IPS-15b (cell line): ENCODE data around the gene FLT3LG.
A peak's percentile ranks its signal among the peaks of the same experiment; 100 is the strongest.

Experiments
- H3K27me3 ChIP-seq: one replicate; pipeline ENCODE4 v1.6.1; 2013; ENCODE audit warnings: low read length; ENCODE audit not compliant: control insufficient read depth, insufficient read depth
- H3K36me3 ChIP-seq: one replicate; pipeline ENCODE4 v1.6.1; 2013; ENCODE audit warnings: low read length; ENCODE audit not compliant: control insufficient read depth, insufficient read depth
- H3K4me1 ChIP-seq: one replicate; pipeline ENCODE4 v1.6.1; 2013; ENCODE audit warnings: mild to moderate bottlenecking, low read length; ENCODE audit not compliant: control insufficient read depth, insufficient read depth
- H3K4me3 ChIP-seq: one replicate; pipeline ENCODE4 v1.5.1; 2013; ENCODE audit warnings: low read depth, low read length
- H3K9ac ChIP-seq: one replicate; pipeline ENCODE4 v1.6.1; 2013; ENCODE audit warnings: low read depth, mild to moderate bottlenecking, low read length
- H3K9me3 ChIP-seq: one replicate; pipeline ENCODE4 v1.6.1; 2013; ENCODE audit warnings: mild to moderate bottlenecking, low read length; ENCODE audit not compliant: control insufficient read depth, insufficient read depth

The FLT3LG gene

DNA sequence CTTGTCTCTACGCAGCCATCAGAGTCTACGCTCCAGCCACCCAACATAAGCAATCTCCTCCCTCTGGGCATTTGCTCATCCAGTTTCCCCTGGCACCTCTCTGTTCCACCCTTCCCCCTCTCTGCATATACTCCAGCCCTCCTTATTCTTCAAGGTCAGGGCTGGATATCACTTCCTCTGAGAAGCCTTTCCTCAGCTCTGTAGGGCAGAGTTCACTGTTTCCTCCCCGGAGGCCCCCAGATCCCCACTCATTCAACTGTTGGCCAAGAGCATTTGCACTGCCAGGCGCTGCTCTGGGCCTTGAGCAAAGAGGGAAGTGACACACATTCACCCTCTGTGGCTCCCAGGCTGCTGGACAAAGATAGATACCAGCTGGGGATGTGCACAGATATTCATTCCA lies 41.8 kb downstream of the FLT3LG start:
- no peaks in the 10 kb centered on the region for H3K9me3 ChIP-seq
- peaks cover 2% of the 10 kb centered on the region for H3K4me1 ChIP-seq
- no peaks in the 10 kb centered on the region for H3K27me3 ChIP-seq
- peaks cover 6% of the 10 kb centered on the region for H3K36me3 ChIP-seq
- H3K9ac ChIP-seq = no peak overlapping the region
- no peak overlapping the region for H3K4me3 ChIP-seq

DNA sequence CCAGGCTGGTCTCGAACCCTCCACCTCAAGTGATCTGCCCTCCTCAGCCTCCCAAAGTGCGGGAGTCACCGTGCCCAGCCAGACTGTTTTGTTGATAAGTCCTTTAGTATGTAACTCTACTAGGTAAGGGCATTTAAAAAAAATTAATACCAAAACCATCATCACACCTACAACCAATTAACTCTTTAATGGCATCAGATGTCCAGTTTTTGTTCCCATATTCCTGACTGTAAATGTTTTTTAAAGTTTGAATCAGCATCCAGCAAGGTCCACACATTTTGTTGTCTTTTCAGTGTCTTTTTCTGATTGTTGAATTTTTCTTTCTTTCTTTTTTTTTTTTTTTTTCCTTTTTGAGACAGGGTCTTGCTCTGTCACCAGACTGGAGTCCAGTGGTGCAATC lies 44.0 kb downstream of the FLT3LG start:
- no peak overlapping the region for H3K4me3 ChIP-seq
- no peaks in the 10 kb centered on the region for H3K9me3 ChIP-seq
- no peak overlapping the region for H3K9ac ChIP-seq
- no peaks in the 10 kb centered on the region for H3K4me1 ChIP-seq
- peaks cover 8% of the 10 kb centered on the region for H3K36me3 ChIP-seq
- H3K27me3 ChIP-seq = no peaks in the 10 kb centered on the region

DNA sequence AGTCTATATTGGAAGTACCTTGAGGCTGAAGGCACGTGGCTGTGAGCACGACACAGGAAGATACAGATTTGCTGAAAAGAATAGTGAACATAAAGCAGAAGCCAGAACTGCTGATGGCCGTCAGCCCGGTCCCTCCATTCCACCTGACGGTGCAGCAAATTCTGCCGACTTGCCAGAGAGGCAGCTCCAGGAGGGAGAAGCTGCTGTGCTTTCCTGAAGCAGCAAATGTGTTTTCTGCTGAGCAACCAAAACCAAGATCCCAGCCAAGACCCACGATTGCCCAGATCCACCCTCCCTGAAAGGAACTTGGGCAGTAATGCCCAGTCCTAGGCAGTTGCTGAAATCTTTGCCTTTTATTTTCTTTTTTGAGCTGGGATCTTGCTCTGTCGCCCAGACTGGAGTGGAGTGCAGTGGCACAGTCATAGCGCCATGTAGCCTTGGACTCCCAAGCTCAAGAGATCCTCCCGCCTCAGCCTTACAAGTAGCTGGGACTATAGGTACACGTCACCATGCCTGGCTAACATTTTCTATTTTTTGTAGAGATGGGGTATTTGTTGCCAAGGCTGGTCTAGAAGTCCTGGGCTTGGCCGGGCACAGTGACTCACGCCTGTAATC lies 46.8 kb downstream of the FLT3LG start:
- Histone ChIP-seq H3K4me3 (no peak overlapping the region), H3K27me3 (no peaks in the 10 kb centered on the region), H3K9ac (no peak overlapping the region), H3K36me3 (peaks cover 16% of the 10 kb centered on the region), H3K4me1 (no peaks in the 10 kb centered on the region), H3K9me3 (no peaks in the 10 kb centered on the region)

DNA sequence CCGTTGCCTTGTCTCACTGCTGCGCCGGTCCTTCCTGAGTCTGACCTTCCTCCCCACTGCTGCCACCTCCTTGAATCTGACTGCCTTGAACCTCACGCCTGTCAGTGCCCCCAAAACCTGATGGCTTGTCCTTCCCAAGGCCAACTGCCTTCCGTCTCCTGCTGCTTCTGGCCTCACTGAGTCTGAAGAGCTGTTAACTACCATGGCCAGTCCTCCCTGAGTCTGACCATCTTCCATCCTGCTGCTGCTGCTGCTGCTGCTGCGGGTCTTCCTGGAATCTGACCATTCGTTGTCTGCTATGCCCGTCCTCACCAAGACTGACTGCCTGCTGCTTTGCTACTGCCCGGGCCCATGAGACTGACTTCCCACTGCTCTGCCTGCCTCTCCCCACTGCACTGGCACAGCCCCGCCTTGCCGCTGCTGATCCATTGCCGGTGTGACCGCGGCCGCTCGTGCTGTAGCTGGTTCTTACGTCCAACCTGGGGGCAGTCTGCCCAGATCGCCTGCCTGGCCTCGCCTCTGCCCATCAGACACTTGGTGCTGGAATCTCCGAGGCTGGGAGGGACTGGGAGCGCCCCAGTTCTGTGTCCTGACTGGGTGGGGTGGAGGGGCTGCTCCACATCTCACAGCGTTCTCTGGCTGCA lies 50.9 kb downstream of the FLT3LG start:
- no peaks in the 10 kb centered on the region for H3K4me1 ChIP-seq
- no peak overlapping the region for H3K4me3 ChIP-seq
- H3K36me3 ChIP-seq = peaks cover 22% of the 10 kb centered on the region
- H3K27me3 ChIP-seq = no peaks in the 10 kb centered on the region
- no peak overlapping the region for H3K9ac ChIP-seq
- no peaks in the 10 kb centered on the region for H3K9me3 ChIP-seq

DNA sequence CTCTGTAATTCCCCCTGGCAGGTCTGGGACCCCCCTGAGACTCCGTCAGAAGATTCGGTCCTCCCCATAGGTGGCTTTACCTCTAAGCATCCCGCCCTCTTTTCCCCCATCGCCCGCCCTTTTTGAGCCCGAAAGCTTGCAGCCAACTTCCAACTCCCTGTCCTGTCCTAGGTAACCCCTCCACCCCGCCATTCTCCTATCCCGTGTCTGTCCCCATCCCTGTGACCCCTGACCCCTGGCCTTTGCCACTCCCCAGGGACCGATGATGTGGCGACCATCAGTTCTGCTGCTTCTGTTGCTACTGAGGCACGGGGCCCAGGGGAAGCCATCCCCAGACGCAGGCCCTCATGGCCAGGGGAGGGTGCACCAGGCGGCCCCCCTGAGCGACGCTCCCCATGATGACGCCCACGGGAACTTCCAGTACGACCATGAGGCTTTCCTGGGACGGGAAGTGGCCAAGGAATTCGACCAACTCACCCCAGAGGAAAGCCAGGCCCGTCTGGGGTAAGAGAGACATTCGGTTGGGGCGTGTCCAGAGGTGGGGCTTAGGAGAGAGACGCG lies 54.3 kb downstream of the FLT3LG start:
- no peaks in the 10 kb centered on the region for H3K27me3 ChIP-seq
- peaks cover 20% of the 10 kb centered on the region for H3K36me3 ChIP-seq
- peak overlapping the region; percentile 88 for H3K4me3 ChIP-seq
- H3K4me1 ChIP-seq = no peaks in the 10 kb centered on the region
- H3K9me3 ChIP-seq = no peaks in the 10 kb centered on the region
- H3K9ac ChIP-seq = peak overlapping the region; percentile 47

DNA sequence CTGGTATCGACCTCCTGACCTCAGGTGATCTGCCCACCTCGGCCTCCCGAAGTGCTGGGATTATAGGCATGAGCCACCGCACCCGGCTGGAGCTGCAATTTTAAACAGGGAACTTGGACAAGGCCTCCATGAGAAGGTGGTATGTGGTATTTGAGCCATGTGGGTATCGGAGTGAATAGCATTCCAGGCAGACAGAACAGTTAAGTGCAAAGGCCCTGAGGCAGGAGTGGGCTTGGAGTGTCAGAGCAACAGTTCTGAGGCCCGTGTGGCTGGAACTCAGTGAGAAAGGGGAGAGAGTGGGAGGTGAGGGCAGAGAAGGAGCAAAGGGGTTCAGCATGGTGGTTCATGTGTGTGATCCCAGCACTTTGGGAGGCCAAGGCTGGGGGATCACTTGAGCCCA lies 56.7 kb downstream of the FLT3LG start:
- peaks cover 4% of the 10 kb centered on the region for H3K4me1 ChIP-seq
- no peaks in the 10 kb centered on the region for H3K9me3 ChIP-seq
- no peak overlapping the region for H3K9ac ChIP-seq
- H3K27me3 ChIP-seq = no peaks in the 10 kb centered on the region
- no peak overlapping the region for H3K4me3 ChIP-seq
- H3K36me3 ChIP-seq = peaks cover 6% of the 10 kb centered on the region

DNA sequence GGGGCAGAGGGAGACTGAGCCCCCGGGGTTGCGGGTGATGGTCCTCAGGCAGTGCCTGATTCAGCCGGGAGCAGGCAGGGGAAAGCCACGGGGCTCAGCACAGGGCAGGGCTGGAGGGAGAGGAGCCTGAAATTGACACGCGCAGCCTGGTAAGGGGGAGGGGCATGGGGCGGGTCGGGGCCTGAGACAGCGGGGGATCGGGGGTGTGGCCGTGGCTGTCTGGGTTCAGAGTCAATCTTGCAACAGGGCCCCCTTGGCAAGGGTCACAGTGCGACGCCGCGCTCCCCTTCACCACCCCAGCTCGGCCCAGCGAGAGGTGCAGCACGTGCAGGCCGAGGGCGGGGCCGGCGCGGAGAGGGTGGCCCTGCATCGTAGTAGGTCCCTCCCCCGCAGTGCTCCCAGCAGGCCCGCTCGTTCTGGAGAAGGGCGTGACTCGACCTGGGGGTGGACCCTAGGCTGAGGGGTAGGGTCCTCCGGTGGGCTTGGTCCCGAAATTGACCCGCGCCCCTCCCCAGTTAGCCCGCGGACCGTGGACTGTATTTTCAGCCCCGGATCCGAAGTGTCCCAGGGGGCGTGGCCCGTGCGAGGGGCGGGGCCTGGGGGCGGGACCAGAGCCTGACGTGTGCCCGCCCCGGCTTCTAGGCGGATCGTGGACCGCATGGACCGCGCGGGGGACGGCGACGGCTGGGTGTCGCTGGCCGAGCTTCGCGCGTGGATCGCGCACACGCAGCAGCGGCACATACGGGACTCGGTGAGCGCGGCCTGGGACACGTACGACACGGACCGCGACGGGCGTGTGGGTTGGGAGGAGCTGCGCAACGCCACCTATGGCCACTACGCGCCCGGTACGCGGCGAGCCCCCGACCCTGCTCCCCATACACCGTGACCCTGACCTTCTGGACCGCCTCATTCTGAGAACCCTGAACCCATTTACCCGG lies 59.8 kb downstream of the FLT3LG start:
- Histone ChIP-seq H3K9me3 (no peaks in the 10 kb centered on the region), H3K4me1 (peaks cover 4% of the 10 kb centered on the region), H3K27me3 (no peaks in the 10 kb centered on the region), H3K4me3 (peak overlapping the region; percentile 79), H3K36me3 (peaks cover 5% of the 10 kb centered on the region), H3K9ac (no peak overlapping the region)

DNA sequence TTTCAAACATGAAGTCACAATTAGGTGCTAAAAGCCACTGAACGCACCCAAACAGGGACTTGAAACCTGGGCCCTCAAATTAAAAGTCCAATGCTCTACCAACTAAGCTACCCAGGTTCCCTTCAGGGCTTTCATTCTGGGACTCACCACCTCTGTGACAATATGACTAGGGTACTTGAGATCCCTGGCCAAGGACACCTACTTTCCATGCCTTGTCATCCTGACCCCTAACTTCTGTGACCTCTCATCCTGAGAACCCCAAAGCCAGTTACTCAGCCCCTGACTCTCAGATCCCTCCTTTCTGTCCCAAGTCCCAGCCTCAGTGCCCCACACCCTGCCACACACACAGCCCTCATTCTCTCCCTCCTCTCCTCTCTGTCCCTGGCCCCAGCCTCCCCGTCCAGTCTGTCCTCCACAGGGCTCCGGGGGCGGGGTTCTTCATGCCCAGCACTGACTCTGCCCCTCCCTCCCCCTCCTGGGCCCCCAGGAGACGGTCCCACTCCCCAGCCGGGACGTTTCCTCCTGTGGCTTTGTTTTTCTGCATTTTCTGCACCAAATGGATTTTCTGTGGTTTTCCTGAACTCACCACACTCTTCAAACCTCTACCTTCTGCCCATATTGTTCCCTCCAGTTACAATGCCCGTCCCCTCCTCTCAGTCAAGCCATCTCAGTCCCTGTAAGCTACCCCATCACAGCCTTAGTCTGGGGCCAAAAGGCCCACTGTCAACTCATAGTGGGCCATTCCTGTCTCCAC lies 60.8 kb downstream of the FLT3LG start:
- Histone ChIP-seq H3K9ac (no peak overlapping the region), H3K9me3 (no peaks in the 10 kb centered on the region), H3K4me3 (peak overlapping the region; percentile 79), H3K27me3 (no peaks in the 10 kb centered on the region), H3K4me1 (peaks cover 4% of the 10 kb centered on the region), H3K36me3 (peaks cover 8% of the 10 kb centered on the region)
